ENCODE data around the gene RTP5. TPM values are rescaled to one million over a fixed set of nuclear protein-coding genes. Genes with fewer than 3 reads are reported as not detected.

RTP5 gene
- total RNA-seq, 1 experiment from 2014 or later: not detected

- TF ChIP-seq REST (IDR thresholded peaks at IDR 0.05; ENCODE audit: low read depth) (no peak), POLR2AphosphoS5 (IDR thresholded peaks at IDR 0.05; ENCODE audit: low read depth, low read length) (no peak), SRF (IDR thresholded peaks at IDR 0.05; ENCODE audit: low read depth) (no peak), FOSL1 (IDR thresholded peaks at IDR 0.05; ENCODE audit: low read depth) (no peak)
Observed at GRCh38 chr2:241858206-241859016, 11.1 kb upstream of the RTP5 start, which contains the start of gene PDCD1 (continued).

DNA sequence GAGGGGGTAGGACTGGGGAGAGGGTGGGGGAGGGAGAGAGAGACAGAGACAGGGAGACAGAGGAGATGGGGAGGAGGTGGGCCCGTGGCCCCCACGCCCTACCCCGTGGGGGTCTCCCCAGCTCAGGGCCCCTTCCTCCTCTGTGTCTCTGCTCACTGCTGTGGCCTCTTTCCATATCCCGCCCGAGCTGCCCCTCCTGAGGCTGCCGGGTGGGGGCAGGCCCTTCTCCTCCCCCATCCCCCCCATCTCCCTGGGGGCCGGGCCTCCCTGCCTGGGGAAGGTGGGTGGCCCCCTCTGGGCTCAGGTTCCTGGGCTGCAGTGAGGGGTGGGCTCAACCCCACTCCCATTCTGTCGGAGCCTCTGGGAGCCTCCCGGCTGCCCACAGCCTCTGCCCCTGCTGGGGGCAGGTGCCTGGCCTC, 10.5 kb upstream of the RTP5 start:
- Histone ChIP-seq H3K4me2 (ENCODE audit: low read length) (no peak overlapping the region), H3K9ac (ENCODE audit: low read length) (no peak overlapping the region), H4K20me1 (ENCODE audit: insufficient read depth) (no peaks in the 10 kb centered on the region), H3K36me3 (ENCODE audit: control insufficient read depth in 1 of 2, insufficient read depth in 2 of 2, low read length in 2 of 2) (no peaks in the 10 kb centered on the region), H3K9me2 (ENCODE audit: insufficient read depth) (no peaks in the 10 kb centered on the region), H2AFZ (ENCODE audit: low read depth, low read length, poor library complexity, severe bottlenecking) (no peak overlapping the region), H3K4me1 (ENCODE audit: control insufficient read depth in 1 of 2, insufficient read depth in 2 of 2, low read length in 2 of 2) (no peaks in the 10 kb centered on the region; a peak in 1 of 4 replicates), H3K79me2 (ENCODE audit: insufficient read depth, low read length) (no peaks in the 10 kb centered on the region), H3K27me3 (ENCODE audit: insufficient read depth, low read length) (no peaks in the 10 kb centered on the region), H3K9me3 (ENCODE audit: control insufficient read depth in 1 of 2, insufficient read depth in 1 of 2, low read depth in 1 of 2, low read length in 2 of 2) (no peaks in the 10 kb centered on the region), H3K4me3 (replicated peaks in 1 of 2; ENCODE audit: low read depth in 1 of 2, low read length in 2 of 2) (no peak overlapping the region), H3K27ac (ENCODE audit: low read depth, low read length) (no peak overlapping the region)
- ChIA-PET POLR2A (no interaction called here), RAD21 (ENCODE audit: low non-redundant PET in 1 of 2, low total read pairs in 2 of 2, uncharacterized antibody in 2 of 2, unreplicated experiment in 2 of 2) (no interaction called here), CTCF (no interaction called here)
- TF ChIP-seq EZH2 (IDR thresholded peaks at IDR 0.05) (no peak), CBX3 (IDR thresholded peaks at IDR 0.05; ENCODE audit: low read depth) (no peak), SIN3A (IDR thresholded peaks at IDR 0.05; ENCODE audit: low read depth) (no peak), FOSL1 (IDR thresholded peaks at IDR 0.05; ENCODE audit: low read depth) (no peak), REST (IDR thresholded peaks at IDR 0.05; ENCODE audit: low read depth) (no peak), POLR2AphosphoS5 (IDR thresholded peaks at IDR 0.05; ENCODE audit: low read depth, low read length) (no peak), ELF1 (IDR thresholded peaks at IDR 0.05; ENCODE audit: borderline replicate concordance, low read depth) (no peak)
- BruUV-seq (replicated peaks): no TSS peak
- intact Hi-C loops (cut with micrococcal nuclease): no loop called here
- ATAC-seq (no peak), DNase-seq (ENCODE audit: low read depth, low spot score) (no peak)

Data from HCT116 (cell line).